Mesenchymal stem cell (in vitro differentiated cells and primary cell): ENCODE measurements around the gene PLXNA2.

Experiments used
- DNase-seq: peaks from one replicate; pipeline ENCODE4 v3.0.0-alpha.2; 2013
- H2AFZ ChIP-seq: one replicate; pipeline ENCODE4 v1.6.1; 2013; ENCODE audit warnings: low read depth, mild to moderate bottlenecking, control low read depth, inconsistent platforms, low read length, moderate library complexity
- H2AK5ac ChIP-seq: 2 replicates; pipeline ENCODE4 v1.6.1; 2013; ENCODE audit warnings: low read length, moderate library complexity, mild to moderate bottlenecking, inconsistent platforms; ENCODE audit not compliant: severe bottlenecking
- H2BK120ac ChIP-seq: one replicate; pipeline ENCODE4 v1.6.1; 2013; ENCODE audit warnings: low read depth, mild to moderate bottlenecking, inconsistent platforms, low read length, moderate library complexity
- H2BK12ac ChIP-seq, 2 experiments: one replicate each; pipeline ENCODE4 v1.6.1; 2013; ENCODE audit warnings: inconsistent platforms in 2 of 2, low read length in 2 of 2, mild to moderate bottlenecking in 2 of 2, moderate library complexity in 2 of 2, control low read depth in 1 of 2
- H2BK15ac ChIP-seq: one replicate; pipeline ENCODE4 v1.6.1; 2013; ENCODE audit warnings: mild to moderate bottlenecking, low read depth, inconsistent platforms; ENCODE audit not compliant: poor library complexity, severe bottlenecking
- H2BK5ac ChIP-seq: 2 replicates; pipeline ENCODE4 v1.6.1; 2013; ENCODE audit warnings: low read depth, mild to moderate bottlenecking, low read length, control low read depth, inconsistent platforms; ENCODE audit not compliant: poor library complexity, severe bottlenecking
- H3K14ac ChIP-seq, 2 experiments: one replicate each; pipeline ENCODE4 v1.6.1; 2013; ENCODE audit warnings: inconsistent platforms in 2 of 2, low read length in 2 of 2, control low read depth in 1 of 2, mild to moderate bottlenecking in 1 of 2, moderate library complexity in 1 of 2
- H3K18ac ChIP-seq, 2 experiments: one replicate each; pipeline ENCODE4 v1.6.1; 2013; ENCODE audit warnings: inconsistent platforms in 2 of 2, low read length in 2 of 2, control low read depth in 1 of 2, low read depth in 1 of 2, mild to moderate bottlenecking in 1 of 2
- H3K23ac ChIP-seq, 2 experiments: one replicate each; pipeline ENCODE4 v1.6.1; 2013; ENCODE audit warnings: inconsistent platforms in 2 of 2, low read length in 2 of 2, mild to moderate bottlenecking in 2 of 2, moderate library complexity in 2 of 2, control low read depth in 1 of 2
- H3K27ac ChIP-seq: 2 replicates; pipeline ENCODE4 v1.5.1; 2013; ENCODE audit warnings: mild to moderate bottlenecking, moderate library complexity, low read length, control low read depth, inconsistent platforms; ENCODE audit not compliant: poor library complexity, severe bottlenecking
- H3K27me3 ChIP-seq, 2 experiments: 2 replicates each; pipeline versions ENCODE4 v1.6.1 to v1.7.0; 2013; ENCODE audit warnings: low read length in 2 of 2, mild to moderate bottlenecking in 2 of 2, moderate library complexity in 2 of 2, control low read depth in 1 of 2, inconsistent platforms in 1 of 2; ENCODE audit not compliant: control insufficient read depth in 1 of 2, insufficient read depth in 1 of 2
- H3K36me3 ChIP-seq, 2 experiments: 2 replicates each; pipeline versions ENCODE4 v1.6.1 to v1.7.0; 2013; ENCODE audit warnings: low read length in 2 of 2, control low read depth in 1 of 2, inconsistent platforms in 1 of 2, low read depth in 1 of 2, mild to moderate bottlenecking in 1 of 2; ENCODE audit not compliant: insufficient read depth in 2 of 2, control insufficient read depth in 1 of 2
- H3K4ac ChIP-seq, 2 experiments: one replicate each; pipeline ENCODE4 v1.6.1; 2013; ENCODE audit warnings: inconsistent platforms in 2 of 2, low read length in 2 of 2, mild to moderate bottlenecking in 2 of 2, moderate library complexity in 2 of 2, control low read depth in 1 of 2, low read depth in 1 of 2
- H3K4me1 ChIP-seq: 2 replicates; pipeline ENCODE4 v1.6.1; 2013; ENCODE audit warnings: low read depth, low read length, control low read depth; ENCODE audit not compliant: control insufficient read depth, insufficient read depth
- H3K4me2 ChIP-seq: 2 replicates; pipeline ENCODE4 v1.6.1; 2013; ENCODE audit warnings: low read length, mild to moderate bottlenecking, inconsistent platforms; ENCODE audit not compliant: poor library complexity, severe bottlenecking
- H3K4me3 ChIP-seq, 2 experiments: 2 replicates each; pipeline versions ENCODE4 v1.5.1 to v1.7.0; 2013; ENCODE audit warnings: low read length in 2 of 2, mild to moderate bottlenecking in 2 of 2, control low read depth in 1 of 2, low read depth in 1 of 2; ENCODE audit not compliant: insufficient read depth in 1 of 2
- H3K79me1 ChIP-seq: replicated peaks from 2 replicates; pipeline ENCODE4 v1.6.1; 2013; ENCODE audit warnings: mild to moderate bottlenecking, control low read depth, low read length, inconsistent platforms; ENCODE audit not compliant: poor library complexity, severe bottlenecking
- H3K9ac ChIP-seq: 2 replicates; pipeline ENCODE4 v1.7.0; 2013; ENCODE audit warnings: mild to moderate bottlenecking, low read length, moderate library complexity
- H3K9me3 ChIP-seq: 2 replicates; pipeline ENCODE4 v1.7.0; 2013; ENCODE audit warnings: mild to moderate bottlenecking, low read length; ENCODE audit not compliant: control insufficient read depth
- H4K8ac ChIP-seq: one replicate; pipeline ENCODE4 v1.6.1; 2013; ENCODE audit warnings: inconsistent platforms, mild to moderate bottlenecking, low read length, moderate library complexity
- H4K91ac ChIP-seq: one replicate; pipeline ENCODE4 v1.6.1; 2013; ENCODE audit warnings: mild to moderate bottlenecking, low read length, inconsistent platforms
- WGBS: methylation state at CpG from one replicate; pipeline ENCODE4 v1.1.7; 2013; ENCODE audit warnings: mixed read lengths; 5-methylcytosine and 5-hydroxymethylcytosine counted together

Gene PLXNA2

GRCh38 chr1:207993477-207994445, 250.4 kb downstream of the PLXNA2 start:
- Histone ChIP-seq H2BK5ac (no peak overlapping the region), H3K27ac (no peak overlapping the region), H2AK5ac (no peak overlapping the region), H3K79me1 (no peaks in the 10 kb centered on the region), H4K8ac (no peak overlapping the region), H3K18ac (no peak overlapping the region), H2BK12ac (no peak overlapping the region), H3K4ac (no peak overlapping the region), H2BK15ac (no peak overlapping the region), H3K27me3 (peaks cover 15 to 38% of the 10 kb centered on the region in 2 experiments), H3K4me3 (no peak overlapping the region), H3K9ac (no peak overlapping the region), H3K9me3 (no peaks in the 10 kb centered on the region), H4K91ac (no peak overlapping the region), H3K4me1 (no peaks in the 10 kb centered on the region), H3K4me2 (no peak overlapping the region), H3K23ac (no peak overlapping the region), H3K14ac (no peak overlapping the region), H2AFZ (no peak overlapping the region), H3K36me3 (no peaks in the 10 kb centered on the region), H2BK120ac (no peak overlapping the region)
- WGBS: 75% methylated on average over 5 of the region's 5 CpGs
- DNase-seq: peak; percentile 5

DNA sequence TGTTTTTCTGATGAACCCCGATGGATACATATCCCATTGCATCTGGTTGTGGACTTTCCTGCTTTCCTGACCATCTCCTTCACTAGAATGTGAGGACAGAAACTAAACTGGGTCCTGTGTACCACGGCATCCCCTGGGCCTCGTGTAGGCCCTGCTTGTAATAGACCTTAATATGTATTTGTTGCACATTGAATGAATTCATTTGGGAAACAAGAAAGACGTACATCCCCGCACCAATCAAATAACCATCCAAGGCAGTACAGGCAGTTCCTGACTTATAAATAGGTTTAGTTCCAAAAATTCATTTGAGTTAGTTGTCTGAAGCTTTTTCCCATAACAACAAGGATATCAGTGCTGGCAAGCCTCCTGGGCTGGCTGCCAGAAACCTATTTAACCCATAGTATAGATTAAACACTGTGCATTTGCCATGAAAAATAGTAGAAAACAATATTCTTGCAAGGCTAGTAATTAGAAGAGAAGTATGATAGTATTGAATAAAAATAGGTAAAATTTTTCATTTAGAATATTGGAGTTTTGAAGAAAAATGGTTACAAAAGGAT, 251.4 kb downstream of the PLXNA2 start:
- Histone ChIP-seq H2AFZ (no peak overlapping the region), H3K27ac (no peak overlapping the region), H4K8ac (no peak overlapping the region), H3K4me1 (no peaks in the 10 kb centered on the region), H3K36me3 (no peaks in the 10 kb centered on the region), H3K4me3 (no peak overlapping the region), H4K91ac (no peak overlapping the region), H3K23ac (no peak overlapping the region), H3K4ac (no peak overlapping the region), H3K4me2 (no peak overlapping the region), H2BK5ac (no peak overlapping the region), H3K14ac (no peak overlapping the region), H2BK120ac (no peak overlapping the region), H3K18ac (no peak overlapping the region), H3K79me1 (no peaks in the 10 kb centered on the region), H3K9ac (no peak overlapping the region), H2BK15ac (no peak overlapping the region), H3K27me3 (peaks cover 24 to 45% of the 10 kb centered on the region in 2 experiments), H2AK5ac (no peak overlapping the region), H3K9me3 (no peaks in the 10 kb centered on the region), H2BK12ac (no peak overlapping the region)
- no peak for DNase-seq
- 88% methylated on average over 2 of the region's 5 CpGs for WGBS

DNA sequence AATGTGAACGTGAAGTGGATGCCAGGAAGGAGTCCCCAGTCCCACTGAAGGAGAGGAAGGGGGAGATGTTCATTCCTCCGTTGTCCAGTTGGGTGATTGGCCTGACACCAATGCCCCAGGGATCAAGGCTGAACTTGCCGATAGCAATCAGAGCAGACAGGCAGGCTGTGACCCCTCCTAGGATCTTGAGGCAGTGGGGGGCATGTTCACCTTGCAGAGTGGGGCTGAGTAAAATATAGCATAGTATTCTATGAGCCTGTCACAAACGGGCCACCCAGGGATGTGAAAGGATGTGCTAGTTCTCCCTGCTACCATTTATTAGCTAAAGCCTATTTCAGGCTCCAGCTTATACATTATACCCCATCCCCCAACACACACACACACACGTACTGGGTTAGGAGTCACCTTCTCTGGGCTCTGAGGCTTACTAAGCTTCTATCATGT, 252.6 kb downstream of the PLXNA2 start:
- Histone ChIP-seq H4K91ac (no peak overlapping the region), H2BK120ac (no peak overlapping the region), H2BK12ac (no peak overlapping the region), H3K4me2 (no peak overlapping the region), H3K4ac (no peak overlapping the region), H3K18ac (no peak overlapping the region), H3K27ac (no peak overlapping the region), H2BK5ac (no peak overlapping the region), H3K4me3 (no peak overlapping the region), H2AFZ (no peak overlapping the region), H3K23ac (no peak overlapping the region), H2AK5ac (no peak overlapping the region), H3K4me1 (no peaks in the 10 kb centered on the region), H3K14ac (no peak overlapping the region), H4K8ac (no peak overlapping the region), H3K36me3 (no peaks in the 10 kb centered on the region), H2BK15ac (no peak overlapping the region), H3K27me3 (peaks cover 28 to 45% of the 10 kb centered on the region in 2 experiments), H3K9me3 (no peaks in the 10 kb centered on the region), H3K9ac (no peak overlapping the region), H3K79me1 (no peaks in the 10 kb centered on the region)
- no peak for DNase-seq
- 73% methylated on average over 4 of the region's 5 CpGs for WGBS

DNA sequence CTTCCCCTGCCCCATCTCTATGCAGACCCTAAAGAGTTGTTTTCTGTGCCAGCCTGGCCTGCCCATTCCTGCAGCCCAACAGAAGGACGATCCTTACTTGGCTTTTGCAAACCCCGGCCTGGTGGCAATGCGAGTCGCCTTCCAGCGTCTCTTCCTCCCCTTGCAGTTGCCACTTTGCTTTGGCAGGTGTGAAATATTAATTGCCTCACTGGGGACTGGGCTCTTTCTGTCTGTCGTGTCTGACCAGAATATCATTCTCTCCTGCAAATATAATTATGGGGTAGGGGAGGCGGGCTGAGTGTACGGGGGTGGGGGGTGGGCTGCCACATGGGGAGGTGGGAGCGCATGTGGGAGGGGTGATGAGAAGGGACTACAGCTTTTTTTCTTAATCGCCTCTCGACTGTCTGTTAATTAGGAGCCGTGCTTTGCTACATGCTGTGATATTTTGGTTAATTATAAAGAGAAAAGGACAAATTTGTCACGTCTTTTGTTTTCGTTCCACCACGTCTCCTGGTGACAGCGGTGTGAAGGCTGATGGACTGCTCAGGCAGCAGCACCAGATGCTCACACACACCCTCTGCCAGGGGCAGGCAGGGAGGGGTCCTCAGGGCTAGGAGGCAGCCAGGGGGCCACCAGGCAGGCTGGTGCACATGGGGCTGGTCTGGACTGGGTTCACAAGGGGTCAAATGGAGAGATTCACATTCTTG, 253.2 kb downstream of the PLXNA2 start:
- no peak overlapping the region for H2BK5ac ChIP-seq
- H2AFZ ChIP-seq: no peak overlapping the region
- H3K36me3 ChIP-seq: no peaks in the 10 kb centered on the region
- no peak overlapping the region for H3K4ac ChIP-seq
- H3K9ac ChIP-seq: no peak overlapping the region
- H2BK120ac ChIP-seq: no peak overlapping the region
- H3K9me3 ChIP-seq: no peaks in the 10 kb centered on the region
- H3K14ac ChIP-seq: no peak overlapping the region
- WGBS: 86% methylated on average over 15 of the region's 16 CpGs
- no peak overlapping the region for H3K18ac ChIP-seq
- no peak overlapping the region for H3K27ac ChIP-seq
- H3K4me2 ChIP-seq: no peak overlapping the region
- no peak overlapping the region for H2AK5ac ChIP-seq
- no peaks in the 10 kb centered on the region for H3K4me1 ChIP-seq
- H4K91ac ChIP-seq: no peak overlapping the region
- H3K27me3 ChIP-seq: peaks cover 27 to 44% of the 10 kb centered on the region in 2 experiments
- H3K23ac ChIP-seq: no peak overlapping the region
- H3K4me3 ChIP-seq: no peak overlapping the region
- H2BK15ac ChIP-seq: no peak overlapping the region
- H3K79me1 ChIP-seq: no peaks in the 10 kb centered on the region
- no peak overlapping the region for H2BK12ac ChIP-seq
- H4K8ac ChIP-seq: no peak overlapping the region
- DNase-seq: no peak
